Ascending aorta (tissue), 2 donors: ENCODE results near the gene B3GNT2. TPM values are rescaled to one million over a fixed set of nuclear protein-coding genes. Genes with fewer than 3 reads are reported as not detected.

Source experiments
- DNase-seq, 2 donors: peaks; one replicate each; pipeline ENCODE4 v3.0.0-alpha.2; 2019; ENCODE audit warnings: low spot score in 2 of 2
- H3K27ac ChIP-seq, 2 donors: fragments of 200-600 bp; sonication (generic); one replicate each; pipeline ENCODE4 v1.5.1; 2016 to 2017; ENCODE audit warnings: mild to moderate bottlenecking in 1 of 2
- H3K27me3 ChIP-seq: fragments of 200-600 bp; sonication (generic); one replicate; pipeline ENCODE4 v1.5.1; 2017
- H3K36me3 ChIP-seq, 2 donors: fragments of 200-600 bp; sonication (generic); one replicate each; pipeline ENCODE4 v1.5.1; 2016
- H3K4me1 ChIP-seq, 2 donors: fragments of 200-600 bp; sonication (generic); one replicate each; pipeline ENCODE4 v1.5.1; 2016 to 2017; ENCODE audit warnings: mild to moderate bottlenecking in 1 of 2
- H3K4me3 ChIP-seq, 2 donors: fragments of 200-600 bp; sonication (generic); one replicate each; pipeline ENCODE4 v1.5.1; 2016 to 2017; ENCODE audit warnings: mild to moderate bottlenecking in 1 of 2
- H3K9me3 ChIP-seq, 2 donors: fragments of 200-600 bp; sonication (generic); one replicate each; pipeline ENCODE4 v1.5.1; 2016
- intact Hi-C: fragments of 100-400 bp; cut with DNase I; formaldehyde crosslinking; loops from one replicate; pipeline ENCODE4 v1.15.1; 2023
- total RNA-seq: library from RNA; depleted of rRNA; stranded (reverse); fragments of >200 nt; gene quantifications from one replicate; pipeline ENCODE4 v1.1.0, GENCODE V29; 2016
- TF ChIP-seq, protein P1 (sequence below), 3 experiments: fragments of 200-600 bp in 2 of 3; fragments of 450-650 bp in 1 of 3; sonication (generic) in 2 of 3; IDR thresholded peaks; one replicate each; pipeline ENCODE4 v1.5.1; 2016 to 2019; ENCODE audit warnings: antibody characterized with exemption in 3 of 3, mild to moderate bottlenecking in 1 of 3, moderate library complexity in 1 of 3

B3GNT2 gene
- total RNA-seq, 1 donor from 2014 or later, result 15.2 TPM

- intact Hi-C loops, result no loop called here
- no peak for DNase-seq
- Histone ChIP-seq H3K36me3 (no peaks in the 10 kb centered on the region), H3K27me3 (no peaks in the 10 kb centered on the region), H3K4me3 (no peak overlapping the region), H3K4me1 (no peaks in the 10 kb centered on the region), H3K27ac (no peak overlapping the region), H3K9me3 (no peaks in the 10 kb centered on the region)
- TF ChIP-seq, protein P1, sequence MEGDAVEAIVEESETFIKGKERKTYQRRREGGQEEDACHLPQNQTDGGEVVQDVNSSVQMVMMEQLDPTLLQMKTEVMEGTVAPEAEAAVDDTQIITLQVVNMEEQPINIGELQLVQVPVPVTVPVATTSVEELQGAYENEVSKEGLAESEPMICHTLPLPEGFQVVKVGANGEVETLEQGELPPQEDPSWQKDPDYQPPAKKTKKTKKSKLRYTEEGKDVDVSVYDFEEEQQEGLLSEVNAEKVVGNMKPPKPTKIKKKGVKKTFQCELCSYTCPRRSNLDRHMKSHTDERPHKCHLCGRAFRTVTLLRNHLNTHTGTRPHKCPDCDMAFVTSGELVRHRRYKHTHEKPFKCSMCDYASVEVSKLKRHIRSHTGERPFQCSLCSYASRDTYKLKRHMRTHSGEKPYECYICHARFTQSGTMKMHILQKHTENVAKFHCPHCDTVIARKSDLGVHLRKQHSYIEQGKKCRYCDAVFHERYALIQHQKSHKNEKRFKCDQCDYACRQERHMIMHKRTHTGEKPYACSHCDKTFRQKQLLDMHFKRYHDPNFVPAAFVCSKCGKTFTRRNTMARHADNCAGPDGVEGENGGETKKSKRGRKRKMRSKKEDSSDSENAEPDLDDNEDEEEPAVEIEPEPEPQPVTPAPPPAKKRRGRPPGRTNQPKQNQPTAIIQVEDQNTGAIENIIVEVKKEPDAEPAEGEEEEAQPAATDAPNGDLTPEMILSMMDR (IDR thresholded peaks at IDR 0.05), result no peak
These were observed 8.7 kb upstream of the B3GNT2 start for GRCh38 chr2:62187246-62187645.

- H3K4me3 ChIP-seq, result no peak overlapping the region
- TF ChIP-seq, protein P1 (IDR thresholded peaks at IDR 0.05), result no peak
- H3K36me3 ChIP-seq, result no peaks in the 10 kb centered on the region
- DNase-seq, result no peak
- H3K27me3 ChIP-seq, result no peaks in the 10 kb centered on the region
- no peaks in the 10 kb centered on the region for H3K9me3 ChIP-seq
- H3K4me1 ChIP-seq, result no peaks in the 10 kb centered on the region
- H3K27ac ChIP-seq, result no peak overlapping the region
- intact Hi-C loops, result no loop called here
These were observed 7.5 kb upstream of the B3GNT2 start for GRCh38 chr2:62188416-62188815.

- intact Hi-C loops, result no loop called here
- no peak for DNase-seq
- Histone ChIP-seq H3K4me1 (no peaks in the 10 kb centered on the region), H3K36me3 (no peaks in the 10 kb centered on the region), H3K4me3 (no peak overlapping the region), H3K27ac (no peak overlapping the region), H3K27me3 (no peaks in the 10 kb centered on the region), H3K9me3 (no peaks in the 10 kb centered on the region)
- TF ChIP-seq, protein P1 (IDR thresholded peaks at IDR 0.05), result no peak
These were observed 6.7 kb upstream of the B3GNT2 start for GRCh38 chr2:62189196-62189595.

- Histone ChIP-seq H3K36me3 (no peaks in the 10 kb centered on the region), H3K27ac (no peak overlapping the region), H3K4me1 (peaks cover 0 to 8% of the 10 kb centered on the region in 2 donors), H3K27me3 (no peaks in the 10 kb centered on the region), H3K4me3 (no peak overlapping the region), H3K9me3 (no peaks in the 10 kb centered on the region)
- intact Hi-C loops, result loop anchor here (10.0 kb wide), 3 partner anchors 428 to 1018 kb away; partner anchors contain the start of gene EHBP1
- no peak for DNase-seq
- TF ChIP-seq, protein P1 (IDR thresholded peaks at IDR 0.05), result no peak
These were observed 3.1 kb upstream of the B3GNT2 start for GRCh38 chr2:62192811-62193210.

- Histone ChIP-seq H3K27me3 (no peaks in the 10 kb centered on the region), H3K4me3 (peak overlapping the region; percentile 90 to 97), H3K27ac (peak overlapping the region; percentile 90 to 91), H3K4me1 (peaks cover 0 to 13% of the 10 kb centered on the region in 2 donors), H3K9me3 (no peaks in the 10 kb centered on the region), H3K36me3 (no peaks in the 10 kb centered on the region)
- no peak for DNase-seq
- TF ChIP-seq, protein P1 (IDR thresholded peaks at IDR 0.05), result no peak
- intact Hi-C loops, result loop anchor here (2.0 to 10.0 kb wide), 7 partner anchors 180 to 1020 kb away; partner anchors contain the start of genes EHBP1 and XPO1
These were observed 1.1 kb upstream of the B3GNT2 start for GRCh38 chr2:62194558-62195420.
